H9 (cell line): ENCODE data around the gene ACKR1. TPM values are rescaled to one million over a fixed set of nuclear protein-coding genes. Genes with fewer than 3 reads are reported as not detected.

ENCODE experiments used
- DNase-seq: peaks from one replicate; pipeline ENCODE4 v3.0.0-alpha.2; 2017
- H2AFZ ChIP-seq: one replicate; pipeline ENCODE4 v1.6.1; 2013; ENCODE audit warnings: mild to moderate bottlenecking, low read length, control low read depth, moderate library complexity
- H2AK5ac ChIP-seq: 2 replicates; pipeline ENCODE4 v1.6.1; 2013; ENCODE audit warnings: low read length, control low read depth, mixed read lengths; ENCODE audit not compliant: insufficient read length
- H2BK120ac ChIP-seq: one replicate; pipeline ENCODE4 v1.6.1; 2013; ENCODE audit warnings: low read depth, mild to moderate bottlenecking, low read length, control low read depth, inconsistent platforms; ENCODE audit not compliant: poor library complexity, severe bottlenecking
- H2BK12ac ChIP-seq: 2 replicates; pipeline ENCODE4 v1.6.1; 2013; ENCODE audit warnings: low read length, control low read depth, mixed read lengths, low read depth; ENCODE audit not compliant: insufficient read length
- H2BK15ac ChIP-seq: 2 replicates; pipeline ENCODE4 v1.6.1; 2013; ENCODE audit warnings: low read depth, low read length, control low read depth
- H2BK20ac ChIP-seq: one replicate; pipeline ENCODE4 v1.6.1; 2013; ENCODE audit warnings: low read depth, mild to moderate bottlenecking, low read length, control low read depth, inconsistent platforms; ENCODE audit not compliant: poor library complexity, severe bottlenecking
- H2BK5ac ChIP-seq: 2 replicates; pipeline ENCODE4 v1.6.1; 2013; ENCODE audit warnings: low read length, control low read depth, mixed read lengths; ENCODE audit not compliant: insufficient read length
- H3K14ac ChIP-seq: 2 replicates; pipeline ENCODE4 v1.6.1; 2013; ENCODE audit warnings: low read length, control low read depth; ENCODE audit not compliant: insufficient read depth
- H3K18ac ChIP-seq: 2 replicates; pipeline ENCODE4 v1.6.1; 2013; ENCODE audit warnings: low read depth, mild to moderate bottlenecking, mixed read lengths, low read length, control low read depth; ENCODE audit not compliant: insufficient read length
- H3K23ac ChIP-seq: 2 replicates; pipeline ENCODE4 v1.6.1; 2013; ENCODE audit warnings: low read length, control low read depth, mixed read lengths, low read depth; ENCODE audit not compliant: insufficient read length
- H3K23me2 ChIP-seq: 2 replicates; pipeline ENCODE4 v1.6.1; 2013; ENCODE audit warnings: low read depth, mild to moderate bottlenecking, mixed read lengths, low read length, control low read depth; ENCODE audit not compliant: insufficient read length, poor library complexity, severe bottlenecking
- H3K27ac ChIP-seq: 2 replicates; pipeline ENCODE4 v1.5.1; 2013; ENCODE audit warnings: low read length, control low read depth, mixed read lengths, low read depth; ENCODE audit not compliant: insufficient read length
- H3K27me3 ChIP-seq: 2 replicates; pipeline ENCODE4 v1.6.1; 2013; ENCODE audit warnings: low read length, control low read depth, inconsistent platforms; ENCODE audit not compliant: insufficient read depth
- H3K4ac ChIP-seq: 2 replicates; pipeline ENCODE4 v1.6.1; 2013; ENCODE audit warnings: low read depth, mild to moderate bottlenecking, control low read depth, inconsistent platforms, low read length, moderate library complexity
- H3K4me1 ChIP-seq: 2 replicates; pipeline ENCODE4 v1.6.1; 2013; ENCODE audit warnings: low read length, control low read depth, inconsistent platforms; ENCODE audit not compliant: insufficient read depth
- H3K4me2 ChIP-seq: 2 replicates; pipeline ENCODE4 v1.6.1; 2013; ENCODE audit warnings: low read length, control low read depth, mixed read lengths; ENCODE audit not compliant: insufficient read length, insufficient read depth
- H3K56ac ChIP-seq: 2 replicates; pipeline ENCODE4 v1.6.1; 2013; ENCODE audit warnings: low read depth, mild to moderate bottlenecking, mixed read lengths, low read length, control low read depth; ENCODE audit not compliant: insufficient read length
- H3K79me1 ChIP-seq: 2 replicates; pipeline ENCODE4 v1.6.1; 2013; ENCODE audit warnings: low read depth, mild to moderate bottlenecking, moderate library complexity, low read length, control low read depth, inconsistent platforms; ENCODE audit not compliant: insufficient read depth, poor library complexity, severe bottlenecking
- H3K79me2 ChIP-seq: 2 replicates; pipeline ENCODE4 v1.6.1; 2013; ENCODE audit warnings: low read length, control low read depth, inconsistent platforms; ENCODE audit not compliant: insufficient read depth
- H3K9ac ChIP-seq: 2 replicates; pipeline ENCODE4 v1.6.1; 2013; ENCODE audit warnings: low read length, control low read depth, mixed read lengths; ENCODE audit not compliant: insufficient read length; ENCODE audit errors: extremely low read depth
- H3K9me3 ChIP-seq: one replicate; pipeline ENCODE4 v1.6.1; 2013; ENCODE audit warnings: low read depth, low read length, inconsistent platforms; ENCODE audit not compliant: control insufficient read depth
- H3T11ph ChIP-seq: one replicate; pipeline ENCODE4 v1.6.1; 2013; ENCODE audit warnings: mild to moderate bottlenecking, low read length, control low read depth, inconsistent platforms
- H4K20me1 ChIP-seq: one replicate; pipeline ENCODE4 v1.6.1; 2013; ENCODE audit not compliant: control insufficient read depth, insufficient read length, insufficient read depth
- H4K5ac ChIP-seq: 2 replicates; pipeline ENCODE4 v1.6.1; 2013; ENCODE audit warnings: low read depth, mild to moderate bottlenecking, mixed read lengths, low read length, control low read depth; ENCODE audit not compliant: insufficient read length
- H4K8ac ChIP-seq: replicated peaks from 2 replicates; pipeline ENCODE4 v1.6.1; 2013; ENCODE audit warnings: low read length, control low read depth, mixed read lengths, low read depth; ENCODE audit not compliant: insufficient read length
- H4K91ac ChIP-seq: 2 replicates; pipeline ENCODE4 v1.6.1; 2013; ENCODE audit warnings: low read depth, mild to moderate bottlenecking, moderate library complexity, mixed read lengths, low read length, control low read depth; ENCODE audit not compliant: insufficient read length
- H3K27ac Mint-ChIP-seq, 3 experiments: 2 replicates in 2 of 3; 3 replicates in 1 of 3; pipeline ENCODE4 v1.8.0; 2020 to 2021; ENCODE audit warnings: mixed read lengths in 3 of 3, mild to moderate bottlenecking in 1 of 3, moderate library complexity in 1 of 3
- H3K27me3 Mint-ChIP-seq: 2 replicates; pipeline ENCODE4 v1.8.0; 2021; ENCODE audit warnings: low read depth, mild to moderate bottlenecking, moderate library complexity, mixed read lengths
- H3K36me3 Mint-ChIP-seq, 3 experiments: 2 replicates in 2 of 3; 3 replicates in 1 of 3; pipeline ENCODE4 v1.8.0; 2020 to 2021; ENCODE audit warnings: low read depth in 3 of 3, mixed read lengths in 3 of 3; ENCODE audit not compliant: insufficient read depth in 1 of 3
- H3K4me1 Mint-ChIP-seq, 2 experiments: 2 replicates each; pipeline ENCODE4 v1.8.0; 2020; ENCODE audit warnings: mixed read lengths in 2 of 2
- H3K4me3 Mint-ChIP-seq, 2 experiments: 2 replicates in 1 of 2; 3 replicates in 1 of 2; pipeline ENCODE4 v1.8.0; 2020 to 2021; ENCODE audit warnings: mild to moderate bottlenecking in 2 of 2, mixed read lengths in 2 of 2, moderate library complexity in 1 of 2
- H3K9me3 Mint-ChIP-seq, 2 experiments: 2 replicates in 1 of 2; 3 replicates in 1 of 2; pipeline ENCODE4 v1.8.0; 2020; ENCODE audit warnings: mild to moderate bottlenecking in 2 of 2, mixed read lengths in 2 of 2, moderate library complexity in 1 of 2
- WGBS: extraction: QIAGEN DNeasy Blood & Tissue Kit; methylation state at CpG from one replicate; pipeline ENCODE4 v1.1.7; 2013; ENCODE audit warnings: missing lambda C conversion rate, low lambda C conversion rate, mixed read lengths; ENCODE audit not compliant: insufficient read length; ENCODE audit errors: extremely low coverage; 5-methylcytosine and 5-hydroxymethylcytosine counted together
- total RNA-seq: library from RNA; stranded (reverse); gene quantifications from 2 replicates; pipeline ENCODE4 v1.2.1, GENCODE V29; 2021
- TF ChIP-seq, protein P1 (sequence below): fragments of 200-600 bp; sonication (generic); conservative IDR thresholded peaks from 3 replicates; pipeline ENCODE4 v1.8.0; 2021; ENCODE audit warnings: antibody characterized with exemption, mild to moderate bottlenecking

ACKR1 gene
- total RNA-seq, 1 experiment from 2014 or later: 0.26 TPM

GRCh38 chr1:159161719-159162026, 43.0 kb upstream of the ACKR1 start:
- Histone ChIP-seq H4K5ac (no peak overlapping the region), H2BK20ac (no peak overlapping the region), H3K56ac (no peak overlapping the region), H2BK15ac (no peak overlapping the region), H3K27ac (no peak overlapping the region), H3K4ac (no peak overlapping the region), H3K9ac (no peak overlapping the region), H3T11ph (no peak overlapping the region), H3K4me2 (no peak overlapping the region), H3K14ac (no peak overlapping the region), H3K9me3 (no peaks in the 10 kb centered on the region), H2BK120ac (no peak overlapping the region), H2BK12ac (no peak overlapping the region), H2AFZ (no peak overlapping the region), H3K4me1 (no peaks in the 10 kb centered on the region), H2AK5ac (no peak overlapping the region), H3K23me2 (no peaks in the 10 kb centered on the region), H4K20me1 (no peaks in the 10 kb centered on the region), H3K27me3 (no peaks in the 10 kb centered on the region), H3K79me2 (no peaks in the 10 kb centered on the region), H4K91ac (no peak overlapping the region), H4K8ac (no peak overlapping the region), H2BK5ac (no peak overlapping the region), H3K79me1 (no peaks in the 10 kb centered on the region), H3K18ac (no peak overlapping the region), H3K23ac (no peak overlapping the region)
- no CpG with 5 or more reads among the region's 1 CpG for WGBS
- no peak for DNase-seq
- Mint-ChIP-seq H3K27ac (no peak overlapping the region), H3K36me3 (peaks cover 0 to 2% (median 0%) of the 10 kb centered on the region in 3 experiments; a peak in 2 of 7 replicates), H3K27me3 (no peaks in the 10 kb centered on the region; the same call in 1 of the 2 replicates), H3K9me3 (peaks cover 0 to 2% of the 10 kb centered on the region in 2 experiments; a peak in 1 of 5 replicates), H3K4me1 (peaks cover 3 to 12% of the 10 kb centered on the region in 2 experiments; a peak in 3 of 4 replicates), H3K4me3 (no peak overlapping the region)
- TF ChIP-seq, protein P1, sequence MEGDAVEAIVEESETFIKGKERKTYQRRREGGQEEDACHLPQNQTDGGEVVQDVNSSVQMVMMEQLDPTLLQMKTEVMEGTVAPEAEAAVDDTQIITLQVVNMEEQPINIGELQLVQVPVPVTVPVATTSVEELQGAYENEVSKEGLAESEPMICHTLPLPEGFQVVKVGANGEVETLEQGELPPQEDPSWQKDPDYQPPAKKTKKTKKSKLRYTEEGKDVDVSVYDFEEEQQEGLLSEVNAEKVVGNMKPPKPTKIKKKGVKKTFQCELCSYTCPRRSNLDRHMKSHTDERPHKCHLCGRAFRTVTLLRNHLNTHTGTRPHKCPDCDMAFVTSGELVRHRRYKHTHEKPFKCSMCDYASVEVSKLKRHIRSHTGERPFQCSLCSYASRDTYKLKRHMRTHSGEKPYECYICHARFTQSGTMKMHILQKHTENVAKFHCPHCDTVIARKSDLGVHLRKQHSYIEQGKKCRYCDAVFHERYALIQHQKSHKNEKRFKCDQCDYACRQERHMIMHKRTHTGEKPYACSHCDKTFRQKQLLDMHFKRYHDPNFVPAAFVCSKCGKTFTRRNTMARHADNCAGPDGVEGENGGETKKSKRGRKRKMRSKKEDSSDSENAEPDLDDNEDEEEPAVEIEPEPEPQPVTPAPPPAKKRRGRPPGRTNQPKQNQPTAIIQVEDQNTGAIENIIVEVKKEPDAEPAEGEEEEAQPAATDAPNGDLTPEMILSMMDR: no peak
